Mucosa of descending colon (tissue), 3 donors: ENCODE data around the gene UVRAG. TPM values are rescaled to one million over a fixed set of nuclear protein-coding genes. Genes with fewer than 3 reads are reported as not detected.

Experiments
- ATAC-seq: fragments of 200-7000 bp; cut with Tn5 transposase; one replicate; pipeline ENCODE4 v1.9.1; 2020; ENCODE audit warnings: mild to moderate bottlenecking, moderate library complexity
- DNase-seq, 3 donors: peaks; one replicate each; pipeline ENCODE4 v3.0.0-alpha.2; 2020
- H3K36me3 ChIP-seq: fragments of 200-600 bp; one replicate; pipeline ENCODE4 v1.8.0; 2021; ENCODE audit warnings: low read depth, mild to moderate bottlenecking
- H3K4me1 ChIP-seq: fragments of 200-600 bp; one replicate; pipeline ENCODE4 v1.8.0; 2021; ENCODE audit warnings: low read depth, mild to moderate bottlenecking
- H3K4me3 ChIP-seq: fragments of 200-600 bp; one replicate; pipeline ENCODE4 v1.8.0; 2021; ENCODE audit warnings: mild to moderate bottlenecking
- H3K9me3 ChIP-seq: fragments of 200-600 bp; one replicate; pipeline ENCODE4 v1.8.0; 2021; ENCODE audit warnings: mild to moderate bottlenecking
- intact Hi-C, 2 donors: fragments of 100-400 bp; cut with DNase I in 1 of 2; cut with micrococcal nuclease in 1 of 2; formaldehyde crosslinking; loops; one replicate each; pipeline versions ENCODE4 v1.11.0 to v1.11.1; 2022; cut with DNase I, micrococcal nuclease
- total RNA-seq, 3 donors: library from RNA; stranded (reverse); fragmentation: NEBNext Ultra II Directional in 2 of 3; extraction: Animal tissue kit (Norgen Biotek cat#: 25700) in 2 of 3; gene quantifications; one replicate each; pipeline versions ENCODE4 v1.2.1 to v1.2.4, GENCODE V29; 2021 to 2023
- TF ChIP-seq, protein P1 (sequence below): fragments of 200-600 bp; IDR thresholded peaks from one replicate; pipeline ENCODE4 v1.8.0; 2022; ENCODE audit warnings: antibody characterized with exemption, mild to moderate bottlenecking
- donor health status: DM: no; HTN: no; CAD: no; lungs with moderate emphysema.
- donor health status: DM: no; HTN: no; CAD: no.
- donor health status: DM: no; HTN: yes; CAD: no.

Gene UVRAG
- total RNA-seq, 3 donors from 2014 or later: 14.9 to 37.1 (median 16.9) TPM

- Histone ChIP-seq H3K9me3 (no peaks in the 10 kb centered on the region), H3K4me1 (peaks cover 7% of the 10 kb centered on the region), H3K36me3 (no peaks in the 10 kb centered on the region), H3K4me3 (no peak overlapping the region)
- ATAC-seq (no peak), DNase-seq (no peak)
- TF ChIP-seq, protein P1, sequence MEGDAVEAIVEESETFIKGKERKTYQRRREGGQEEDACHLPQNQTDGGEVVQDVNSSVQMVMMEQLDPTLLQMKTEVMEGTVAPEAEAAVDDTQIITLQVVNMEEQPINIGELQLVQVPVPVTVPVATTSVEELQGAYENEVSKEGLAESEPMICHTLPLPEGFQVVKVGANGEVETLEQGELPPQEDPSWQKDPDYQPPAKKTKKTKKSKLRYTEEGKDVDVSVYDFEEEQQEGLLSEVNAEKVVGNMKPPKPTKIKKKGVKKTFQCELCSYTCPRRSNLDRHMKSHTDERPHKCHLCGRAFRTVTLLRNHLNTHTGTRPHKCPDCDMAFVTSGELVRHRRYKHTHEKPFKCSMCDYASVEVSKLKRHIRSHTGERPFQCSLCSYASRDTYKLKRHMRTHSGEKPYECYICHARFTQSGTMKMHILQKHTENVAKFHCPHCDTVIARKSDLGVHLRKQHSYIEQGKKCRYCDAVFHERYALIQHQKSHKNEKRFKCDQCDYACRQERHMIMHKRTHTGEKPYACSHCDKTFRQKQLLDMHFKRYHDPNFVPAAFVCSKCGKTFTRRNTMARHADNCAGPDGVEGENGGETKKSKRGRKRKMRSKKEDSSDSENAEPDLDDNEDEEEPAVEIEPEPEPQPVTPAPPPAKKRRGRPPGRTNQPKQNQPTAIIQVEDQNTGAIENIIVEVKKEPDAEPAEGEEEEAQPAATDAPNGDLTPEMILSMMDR: no peak
- intact Hi-C loops: no loop called here
Observed at GRCh38 chr11:75781831-75782230, 33.2 kb upstream of the UVRAG start.

DNA sequence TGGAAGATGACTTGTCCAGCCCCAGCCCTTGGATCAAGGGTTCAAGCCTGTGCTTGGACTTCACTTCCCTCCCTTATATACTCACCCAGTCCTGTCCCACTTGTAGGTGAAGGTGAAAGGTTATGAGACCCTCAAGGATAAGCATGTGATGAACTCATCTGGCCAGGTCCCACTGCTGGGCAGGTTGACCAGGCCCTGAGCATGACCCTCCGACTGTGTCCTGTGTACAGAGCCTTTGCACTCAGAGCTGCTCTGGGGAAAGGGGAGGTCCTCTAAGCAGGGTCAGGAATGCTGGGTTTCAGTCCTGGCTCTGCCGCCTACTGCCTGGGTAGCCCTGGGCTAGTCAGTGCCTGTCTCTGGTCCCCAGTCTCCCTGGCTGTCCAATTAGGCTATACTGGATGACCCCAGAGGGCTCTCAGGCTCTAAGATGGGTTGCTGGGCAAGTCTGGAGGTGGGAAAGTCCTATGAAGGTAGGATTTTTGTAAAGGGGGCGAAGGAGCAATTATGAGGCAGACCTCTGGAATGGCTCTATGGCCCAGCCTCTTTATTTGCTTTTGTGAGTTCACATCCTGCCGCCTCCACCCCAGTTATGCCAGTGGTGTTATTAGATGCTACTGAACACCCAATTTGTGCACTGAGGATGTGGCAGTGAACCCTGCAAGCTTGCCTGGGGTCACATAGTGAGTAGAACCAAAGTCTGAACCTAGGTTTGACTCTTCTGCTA lies 32.3 kb upstream of the UVRAG start:
- intact Hi-C loops: no loop called here
- H3K36me3 ChIP-seq: no peaks in the 10 kb centered on the region
- H3K4me3 ChIP-seq: no peak overlapping the region
- peak in 1 of 3 donors; percentile 9 for DNase-seq
- H3K9me3 ChIP-seq: no peaks in the 10 kb centered on the region
- ATAC-seq: no peak
- H3K4me1 ChIP-seq: peaks cover 7% of the 10 kb centered on the region
- TF ChIP-seq, protein P1: no peak

- Histone ChIP-seq H3K36me3 (no peaks in the 10 kb centered on the region), H3K4me3 (no peak overlapping the region), H3K4me1 (peaks cover 7% of the 10 kb centered on the region), H3K9me3 (no peaks in the 10 kb centered on the region)
- ATAC-seq (no peak), DNase-seq (peak in 1 of 3 donors; percentile 5)
- TF ChIP-seq, protein P1: no peak
- intact Hi-C loops: no loop called here
Observed at GRCh38 chr11:75783416-75784084, 31.5 kb upstream of the UVRAG start.

DNA sequence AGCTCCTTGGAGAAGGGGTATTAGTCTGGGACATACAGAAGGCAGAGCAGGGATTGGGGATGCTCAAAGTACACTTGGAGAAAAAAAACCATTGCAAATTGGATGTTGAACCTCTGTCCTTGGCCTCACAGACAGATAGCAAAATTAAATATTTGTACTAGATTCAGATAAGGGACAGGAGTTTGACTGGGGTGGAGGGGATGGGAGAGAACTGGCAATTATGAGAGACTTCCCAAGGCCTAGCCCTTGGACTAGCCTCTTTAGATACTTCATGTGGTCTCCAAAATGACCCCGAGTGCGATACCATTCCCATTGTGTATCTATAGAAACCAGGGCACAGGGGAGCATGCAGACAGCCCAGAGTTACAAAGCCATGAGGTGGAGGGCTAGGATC lies 30.9 kb upstream of the UVRAG start:
- no peak overlapping the region for H3K4me3 ChIP-seq
- intact Hi-C loops: no loop called here
- TF ChIP-seq, protein P1: no peak
- DNase-seq: no peak
- H3K4me1 ChIP-seq: peaks cover 7% of the 10 kb centered on the region
- no peaks in the 10 kb centered on the region for H3K36me3 ChIP-seq
- no peaks in the 10 kb centered on the region for H3K9me3 ChIP-seq
- no peak for ATAC-seq

GRCh38 chr11:75784506-75784905 lies 30.5 kb upstream of the UVRAG start:
- intact Hi-C loops: no loop called here

More at GRCh38 chr11:75784506-75784905, 30.5 kb upstream of the UVRAG start:
- TF ChIP-seq, protein P1: no peak
- ATAC-seq (no peak), DNase-seq (peak in 1 of 3 donors; percentile 9)
- Histone ChIP-seq H3K4me1 (peaks cover 7% of the 10 kb centered on the region), H3K4me3 (no peak overlapping the region), H3K36me3 (no peaks in the 10 kb centered on the region), H3K9me3 (no peaks in the 10 kb centered on the region)
